ENCODE measurements around the gene CHST6. TPM values are rescaled to one million over a fixed set of nuclear protein-coding genes. Genes with fewer than 3 reads are reported as not detected.

Gene CHST6
- total RNA-seq, 1 experiment from 2014 or later = 20.8 TPM

GRCh38 chr16:75532791-75533190 lies 37.5 kb upstream of the CHST6 start:
- Histone ChIP-seq H3K23ac (ENCODE audit: insufficient read length, low read depth, low read length) (no peak overlapping the region), H3K56ac (ENCODE audit: insufficient read length, low read depth, low read length) (no peak overlapping the region), H3K27ac (ENCODE audit: insufficient read length, low read depth, low read length) (no peak overlapping the region), H4K91ac (ENCODE audit: insufficient read length, low read depth, low read length) (no peak overlapping the region), H2BK5ac (ENCODE audit: insufficient read length, low read length) (no peak overlapping the region), H3K4me2 (ENCODE audit: insufficient read depth, insufficient read length, low read length) (no peak overlapping the region), H4K8ac (replicated peaks; ENCODE audit: insufficient read length, low read depth, low read length) (no peak overlapping the region), H4K5ac (ENCODE audit: insufficient read length, low read depth, low read length) (no peak overlapping the region), H2AFZ (ENCODE audit: low read length) (no peak overlapping the region), H3K79me2 (ENCODE audit: insufficient read depth, low read length) (no peaks in the 10 kb centered on the region), H4K20me1 (ENCODE audit: control insufficient read depth, insufficient read depth, insufficient read length) (no peaks in the 10 kb centered on the region), H3K79me1 (ENCODE audit: insufficient read depth, low read depth, low read length, poor library complexity, severe bottlenecking) (no peaks in the 10 kb centered on the region), H3K23me2 (ENCODE audit: insufficient read length, low read depth, low read length, poor library complexity, severe bottlenecking) (no peaks in the 10 kb centered on the region), H3K4me1 (ENCODE audit: insufficient read depth, low read length) (no peaks in the 10 kb centered on the region), H2BK12ac (ENCODE audit: insufficient read length, low read depth, low read length) (no peak overlapping the region), H3K27me3 (ENCODE audit: insufficient read depth, low read length) (no peaks in the 10 kb centered on the region), H3K14ac (ENCODE audit: insufficient read depth, low read length) (no peak overlapping the region), H2BK120ac (ENCODE audit: low read depth, low read length, poor library complexity, severe bottlenecking) (no peak overlapping the region), H3K9me3 (ENCODE audit: control insufficient read depth, low read depth, low read length) (no peaks in the 10 kb centered on the region), H3K9ac (ENCODE audit: extremely low read depth, insufficient read length, low read length) (no peak overlapping the region), H2BK20ac (ENCODE audit: low read depth, low read length, poor library complexity, severe bottlenecking) (no peak overlapping the region), H2BK15ac (ENCODE audit: low read depth, low read length) (no peak overlapping the region), H3K18ac (ENCODE audit: insufficient read length, low read depth, low read length) (no peak overlapping the region), H2AK5ac (ENCODE audit: insufficient read length, low read length) (no peak overlapping the region), H3K4ac (ENCODE audit: low read depth, low read length) (no peak overlapping the region), H3T11ph (ENCODE audit: low read length) (no peak overlapping the region)
- no peak for DNase-seq
- H3K36me3 Mint-ChIP-seq (ENCODE audit: insufficient read depth in 1 of 3, low read depth in 3 of 3) = peaks cover 0 to 3% (median 0%) of the 10 kb centered on the region in 3 experiments; a peak in 1 of 7 replicates
- no peaks in the 10 kb centered on the region; the same call in 1 of the 2 replicates for H3K27me3 Mint-ChIP-seq (ENCODE audit: low read depth)
- TF ChIP-seq, protein P1, sequence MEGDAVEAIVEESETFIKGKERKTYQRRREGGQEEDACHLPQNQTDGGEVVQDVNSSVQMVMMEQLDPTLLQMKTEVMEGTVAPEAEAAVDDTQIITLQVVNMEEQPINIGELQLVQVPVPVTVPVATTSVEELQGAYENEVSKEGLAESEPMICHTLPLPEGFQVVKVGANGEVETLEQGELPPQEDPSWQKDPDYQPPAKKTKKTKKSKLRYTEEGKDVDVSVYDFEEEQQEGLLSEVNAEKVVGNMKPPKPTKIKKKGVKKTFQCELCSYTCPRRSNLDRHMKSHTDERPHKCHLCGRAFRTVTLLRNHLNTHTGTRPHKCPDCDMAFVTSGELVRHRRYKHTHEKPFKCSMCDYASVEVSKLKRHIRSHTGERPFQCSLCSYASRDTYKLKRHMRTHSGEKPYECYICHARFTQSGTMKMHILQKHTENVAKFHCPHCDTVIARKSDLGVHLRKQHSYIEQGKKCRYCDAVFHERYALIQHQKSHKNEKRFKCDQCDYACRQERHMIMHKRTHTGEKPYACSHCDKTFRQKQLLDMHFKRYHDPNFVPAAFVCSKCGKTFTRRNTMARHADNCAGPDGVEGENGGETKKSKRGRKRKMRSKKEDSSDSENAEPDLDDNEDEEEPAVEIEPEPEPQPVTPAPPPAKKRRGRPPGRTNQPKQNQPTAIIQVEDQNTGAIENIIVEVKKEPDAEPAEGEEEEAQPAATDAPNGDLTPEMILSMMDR (conservative IDR thresholded peaks at IDR 0.05) = no peak
- no peak overlapping the region; a peak in 1 of 7 replicates for H3K27ac Mint-ChIP-seq
- WGBS (ENCODE audit: extremely low coverage, insufficient read length, low lambda C conversion rate) = no CpG with 5 or more reads among the region's 2 CpGs
- H3K4me3 Mint-ChIP-seq = no peak overlapping the region
- no peaks in the 10 kb centered on the region for H3K9me3 Mint-ChIP-seq
- H3K4me1 Mint-ChIP-seq = peaks cover 12 to 14% of the 10 kb centered on the region in 2 experiments

Data from H9 (cell line).